ENCODE results near the gene PNPLA7.

GRCh38 chr9:137492464-137493363 is 57.5 kb downstream of the PNPLA7 start:
- no peak for TF ChIP-seq CTCF (conservative IDR thresholded peaks at IDR 0.05; ENCODE audit: low read length)
- no peak for TF ChIP-seq EZH2phosphoT487 (IDR thresholded peaks at IDR 0.05; ENCODE audit: borderline replicate concordance, low read depth, low read length)
